ENCODE results near the gene ZFYVE26.

Gene ZFYVE26

DNA sequence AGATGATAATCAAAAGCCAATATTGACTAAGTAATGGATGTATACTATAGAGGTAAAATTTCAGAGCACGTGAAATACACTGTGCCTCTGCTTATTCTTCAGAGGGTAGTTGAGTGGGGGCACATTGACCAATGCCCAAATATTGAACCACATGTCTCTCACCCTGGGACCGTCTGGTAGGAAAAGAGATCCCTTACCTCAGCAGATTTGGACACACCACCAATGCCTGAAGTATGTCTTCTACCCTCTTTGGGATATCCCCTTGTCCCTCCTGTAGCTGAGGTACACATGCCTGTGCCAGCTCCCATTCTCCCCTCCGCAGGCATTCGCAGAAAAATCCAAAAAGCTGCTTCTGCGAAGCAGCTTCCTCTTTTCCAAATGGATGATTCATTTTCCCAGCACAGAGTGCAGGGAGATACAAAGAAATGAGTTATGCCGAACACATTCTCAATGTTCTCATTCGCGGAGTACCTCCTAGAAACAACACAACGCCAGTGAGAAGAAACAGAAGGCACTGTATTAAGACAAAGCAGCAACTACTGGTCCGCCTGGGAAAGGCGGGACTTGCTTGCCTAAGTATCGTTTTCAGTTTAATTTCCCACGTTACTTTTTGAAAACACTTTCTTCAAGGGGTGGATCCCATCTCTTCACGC is 691 bp downstream of the ZFYVE26 start:
- no peak for DNase-seq

DNA sequence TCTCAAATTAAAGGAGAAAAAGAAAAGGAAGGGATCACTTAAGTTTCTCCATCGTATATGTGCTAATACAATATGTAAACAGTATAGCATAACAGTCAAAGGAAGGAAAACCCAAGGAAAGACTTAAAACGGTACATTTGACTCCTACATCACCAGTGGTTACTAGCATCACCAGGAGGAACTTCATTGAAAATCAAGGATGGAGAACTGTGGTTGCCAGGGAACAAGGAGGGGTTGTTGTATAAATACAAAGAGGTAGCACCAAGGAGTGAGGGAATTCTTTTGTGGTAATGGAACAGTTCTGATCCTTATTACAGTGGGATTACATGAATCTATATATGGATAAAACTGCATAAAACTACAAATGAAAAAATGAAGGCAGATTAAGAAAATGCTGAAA is 1.6 kb downstream of the ZFYVE26 start:
- no peak for DNase-seq

DNA sequence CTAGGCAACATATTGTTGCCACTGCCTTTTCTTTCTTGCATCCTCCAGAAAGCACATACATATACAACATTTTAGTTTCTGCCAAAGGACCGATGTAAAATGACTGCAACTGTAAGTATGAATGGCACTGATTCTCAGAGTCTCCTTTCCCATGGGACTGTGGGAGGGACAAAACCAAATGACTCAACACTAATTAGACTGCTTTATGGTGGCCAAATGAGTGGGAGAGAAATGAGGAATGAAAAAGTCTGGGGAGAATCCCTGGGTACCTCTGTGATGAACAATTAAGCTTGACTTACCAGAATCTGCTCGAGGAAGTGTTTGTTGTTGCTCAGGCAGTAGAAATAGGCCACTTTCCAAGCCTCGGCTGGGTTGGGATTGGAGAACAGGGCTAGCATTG is 10.1 kb downstream of the ZFYVE26 start:
- no peak for DNase-seq

DNA sequence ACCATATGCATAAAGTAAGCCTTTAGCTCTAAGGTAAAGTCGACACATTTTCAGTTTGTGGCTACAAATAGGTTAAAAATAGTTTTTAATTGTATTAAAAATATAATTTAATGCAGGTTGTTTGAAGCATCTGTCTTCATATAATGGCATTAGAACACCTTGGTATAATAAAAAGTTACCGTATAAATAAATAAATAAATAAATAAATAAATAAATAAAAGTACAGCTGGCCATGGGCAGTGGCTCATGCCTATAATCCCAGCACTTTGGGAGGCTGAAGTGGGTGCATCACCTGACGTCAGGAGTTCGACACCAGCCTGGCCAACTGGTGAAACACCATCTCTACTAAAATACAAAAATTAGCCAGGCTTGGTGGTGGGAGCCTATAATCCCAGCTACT is 15.6 kb downstream of the ZFYVE26 start:
- no peak for DNase-seq

DNA sequence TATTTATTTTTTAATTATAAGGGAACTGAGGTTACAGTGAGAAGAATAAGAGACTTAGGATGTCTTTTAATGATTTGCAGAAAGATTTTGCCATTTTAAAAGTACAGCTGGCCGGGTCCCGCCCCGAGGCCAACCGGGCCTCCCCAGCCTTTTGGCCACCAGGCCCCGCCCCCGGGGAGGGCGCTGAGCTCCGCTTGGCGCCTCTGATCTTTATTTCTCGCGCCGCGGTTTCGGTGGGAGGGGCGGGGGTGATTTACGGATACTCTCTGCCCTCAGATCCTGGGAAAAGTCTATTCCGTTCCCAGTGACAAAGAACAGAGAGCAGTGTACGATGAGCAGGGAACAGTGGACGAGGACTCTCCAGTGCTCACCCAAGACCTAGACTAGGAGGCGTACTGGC is 17.7 kb downstream of the ZFYVE26 start:
- DNase-seq: no peak

DNA sequence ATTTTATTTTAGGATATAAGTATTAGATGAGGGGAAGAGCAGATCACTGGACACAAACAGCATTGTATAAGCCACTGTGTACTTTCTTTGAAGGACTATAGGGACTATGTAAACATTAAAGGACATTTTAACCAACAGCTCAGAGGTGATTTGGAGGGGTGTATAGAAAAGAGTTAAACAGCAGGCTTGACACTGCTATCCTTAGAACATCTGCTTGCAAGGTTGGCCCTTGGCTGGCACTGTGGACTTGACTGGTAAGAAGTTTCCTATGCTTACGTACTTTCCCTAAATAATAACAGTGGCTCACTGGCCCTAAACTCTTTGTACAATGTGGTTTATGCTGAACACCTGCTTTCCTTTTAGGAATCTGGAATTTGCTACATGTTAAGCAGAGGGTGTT is 28.7 kb downstream of the ZFYVE26 start:
- no peak for DNase-seq

DNA sequence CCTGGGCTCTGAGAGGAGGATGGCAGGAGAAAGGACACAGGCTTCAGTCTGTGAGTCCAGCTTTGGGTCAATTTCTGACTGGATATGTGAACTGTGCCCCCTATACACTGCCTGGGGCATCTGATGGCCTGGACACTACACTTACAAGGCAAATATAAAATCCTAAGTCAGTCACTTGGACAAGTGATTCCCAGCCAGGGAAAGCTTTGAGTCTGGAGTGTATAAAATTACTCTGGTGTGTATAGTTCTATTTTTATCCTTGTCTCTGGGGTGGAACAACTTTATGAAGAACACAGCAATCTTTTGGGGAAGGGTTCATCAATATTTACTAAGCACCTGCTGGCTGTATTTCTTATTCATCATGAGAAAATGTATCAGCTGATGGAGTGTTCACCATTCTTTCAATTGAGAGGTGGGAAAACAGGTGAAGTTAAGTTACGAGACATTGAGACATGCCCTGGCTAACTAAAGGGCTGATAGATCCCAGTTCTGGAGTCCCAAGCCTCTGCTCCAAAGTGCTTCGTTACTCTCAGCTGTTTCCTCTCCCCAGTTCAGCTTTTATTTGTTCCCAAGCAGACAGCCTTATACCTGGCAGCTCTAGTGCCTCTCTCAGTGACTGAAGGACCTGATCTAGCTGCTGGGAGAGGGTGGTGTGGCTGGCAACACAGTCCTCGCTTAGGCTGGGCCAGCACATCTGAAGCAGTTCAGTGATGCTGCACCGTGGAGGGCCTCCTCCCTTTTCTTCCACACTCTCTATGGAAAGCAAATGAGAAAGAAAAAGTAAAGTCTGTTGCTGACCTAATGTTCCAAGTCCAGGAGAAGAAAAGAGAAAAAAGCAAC is 30.9 kb downstream of the ZFYVE26 start:
- DNase-seq: no peak

DNA sequence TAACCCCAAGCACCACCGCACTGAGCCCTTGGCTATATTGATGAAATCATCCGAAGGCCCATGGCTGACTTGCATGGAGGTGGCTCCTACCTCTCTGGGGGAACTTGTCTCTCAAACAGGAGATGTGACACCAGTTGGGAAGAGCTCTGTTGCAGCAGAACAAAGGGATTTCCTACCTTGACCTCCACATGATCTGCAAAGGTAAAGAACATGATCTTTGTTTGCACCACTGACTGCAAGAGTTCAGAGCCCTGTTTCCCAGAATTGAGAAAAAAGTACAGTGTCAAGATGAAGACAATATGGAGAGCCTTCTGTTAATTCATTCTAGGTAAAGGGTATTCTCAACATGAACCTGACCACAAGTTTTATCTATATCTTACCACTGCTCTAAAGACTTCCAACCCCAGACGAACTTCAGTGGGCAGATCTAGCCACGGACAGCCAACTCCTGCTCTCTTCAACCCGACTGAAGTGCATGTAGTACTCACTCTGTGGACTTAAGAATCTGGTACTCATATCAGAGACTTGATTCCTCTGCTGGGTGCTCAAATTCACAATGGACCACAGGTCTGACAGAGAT is 32.1 kb downstream of the ZFYVE26 start:
- DNase-seq: no peak

DNA sequence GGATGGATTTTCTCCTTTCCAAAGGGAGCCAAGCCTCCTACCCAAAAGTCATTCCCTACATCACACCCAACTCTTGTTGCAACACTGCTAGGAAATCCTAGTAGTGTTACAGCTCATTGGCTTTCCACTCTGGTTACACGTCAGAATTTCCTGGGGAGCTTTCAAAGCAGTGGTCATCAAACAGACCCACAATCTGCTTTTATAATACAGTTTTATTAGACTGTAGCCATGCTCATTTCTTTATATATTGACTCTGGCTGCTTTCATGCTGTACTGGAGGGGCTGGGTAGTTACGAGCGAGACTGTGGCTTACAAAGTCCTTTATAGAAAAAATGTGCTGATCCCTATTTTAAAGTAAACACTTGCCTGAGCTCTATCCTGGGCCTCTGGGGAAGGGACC is 34.3 kb downstream of the ZFYVE26 start:
- DNase-seq: no peak

DNA sequence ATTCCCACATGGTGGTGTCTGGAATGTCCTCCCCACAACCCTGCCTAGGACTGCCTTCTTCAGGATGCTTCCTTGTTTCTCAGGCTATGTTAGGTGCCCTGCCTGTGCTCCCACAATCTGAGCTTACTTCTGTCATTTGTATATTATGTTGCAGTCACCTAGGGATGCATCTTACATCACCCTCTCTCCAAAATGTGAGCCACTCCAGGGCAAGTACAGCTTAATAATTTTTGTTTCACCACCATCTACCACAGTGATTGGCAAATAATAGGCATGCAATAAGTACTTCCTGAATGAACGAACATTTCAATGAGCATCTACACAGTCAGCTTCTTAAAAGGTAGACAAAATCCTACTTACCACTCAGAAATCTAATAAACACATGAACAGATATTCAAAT is 37.6 kb downstream of the ZFYVE26 start:
- DNase-seq: no peak

DNA sequence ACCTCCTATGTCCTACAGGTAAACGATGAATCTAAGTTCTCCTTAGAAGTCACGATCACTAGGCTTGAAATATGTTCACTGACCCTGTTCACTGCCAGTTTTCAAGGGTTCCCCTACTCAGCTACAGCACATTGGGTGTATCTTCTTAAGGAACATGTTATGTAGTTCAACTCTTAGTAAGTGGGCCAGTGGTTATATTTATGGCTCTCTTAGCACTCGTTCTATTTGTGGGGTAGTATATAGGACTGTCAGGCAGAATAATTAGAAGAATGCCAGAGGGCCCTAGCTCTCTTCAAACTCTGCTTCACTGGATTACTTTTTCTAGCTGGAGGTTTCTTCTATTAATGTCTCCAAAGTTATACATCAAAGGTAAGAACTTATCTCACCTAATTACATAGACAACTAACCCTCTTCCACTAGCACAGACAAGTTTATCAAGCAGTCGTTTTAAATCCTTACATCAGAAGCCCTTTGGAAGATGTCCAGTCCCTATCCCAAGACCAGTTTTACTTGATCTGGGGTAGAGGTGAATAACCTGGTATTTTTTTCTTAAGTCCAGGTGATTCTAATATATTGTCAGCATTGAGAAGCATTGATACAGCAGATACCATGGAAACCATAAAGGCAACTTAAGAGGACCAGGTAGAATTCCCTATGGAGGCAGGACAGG is 39.6 kb downstream of the ZFYVE26 start:
- no peak for DNase-seq

DNA sequence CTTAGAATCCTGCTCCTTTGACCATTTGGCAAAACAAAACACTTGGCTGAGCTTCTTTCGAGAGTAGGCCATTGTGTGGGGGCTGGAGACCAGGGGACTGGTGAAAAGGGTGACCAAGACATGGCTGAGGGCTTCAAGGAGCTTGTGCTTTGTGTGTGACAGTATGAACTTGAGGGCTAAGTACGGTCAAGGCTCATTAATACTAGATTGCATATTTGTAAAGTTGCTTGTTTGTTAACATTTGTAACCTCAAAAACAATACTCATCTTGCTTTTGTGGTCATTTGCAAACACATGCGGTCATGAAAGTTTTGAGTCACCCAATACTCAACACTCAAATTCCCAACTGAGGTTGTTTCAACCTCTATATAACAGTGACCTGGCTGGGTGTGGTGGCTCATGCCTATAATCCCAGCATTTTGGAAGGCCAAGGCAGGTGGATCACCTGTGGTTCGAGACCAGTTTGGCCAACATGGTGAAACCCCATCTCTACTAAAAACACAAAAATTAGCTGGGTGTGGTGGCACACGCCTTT is 42.5 kb downstream of the ZFYVE26 start:
- DNase-seq: no peak

DNA sequence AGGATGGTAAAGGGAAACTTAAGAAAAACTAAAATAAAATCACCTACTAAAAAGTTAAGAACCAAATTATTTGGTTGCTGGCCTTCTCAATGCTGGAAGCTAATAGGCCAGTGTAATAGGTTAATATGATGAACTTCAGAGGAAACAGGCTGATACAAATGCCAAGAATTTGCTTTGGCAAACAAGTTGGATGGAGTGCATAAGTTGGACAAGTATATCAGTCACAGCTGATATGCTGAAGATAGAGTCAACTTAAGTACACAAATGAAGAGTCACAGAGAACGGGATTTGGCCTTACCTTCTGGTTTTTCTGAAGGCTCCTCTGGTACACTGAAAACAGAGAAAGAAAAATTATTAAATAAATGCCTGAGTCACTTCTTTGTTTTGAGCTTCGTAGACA is 48.2 kb downstream of the ZFYVE26 start:
- no peak for DNase-seq

DNA sequence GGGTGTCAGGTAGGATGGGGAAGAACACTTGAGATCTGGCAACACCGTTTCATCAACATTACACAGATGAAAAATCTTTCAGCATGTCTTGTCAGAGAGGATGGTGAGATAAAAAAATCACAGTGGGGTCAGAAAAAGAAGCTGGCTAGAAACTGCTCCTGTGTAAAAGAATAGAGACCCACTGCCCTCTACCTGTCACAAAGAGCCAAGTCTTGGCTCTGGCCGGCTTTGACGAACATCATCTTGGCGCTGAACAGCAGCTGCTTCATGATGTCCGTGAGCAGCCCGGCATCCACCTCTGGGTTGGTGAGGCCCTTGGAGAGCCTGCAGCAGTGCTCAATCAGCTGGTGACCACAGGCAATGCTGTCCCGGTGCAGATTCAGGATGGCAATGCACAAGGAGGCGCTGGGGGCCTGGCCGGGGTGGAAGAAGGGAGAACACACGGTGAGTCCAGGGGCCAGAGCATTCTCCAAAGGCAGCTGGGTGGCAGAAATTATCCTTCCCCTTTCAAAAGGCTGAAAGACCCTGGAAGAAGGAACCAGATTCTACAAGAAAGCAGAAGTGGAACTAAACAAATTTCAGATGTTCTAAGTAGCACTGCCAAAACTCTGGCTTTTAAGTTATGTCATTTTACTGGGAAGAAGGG is 50.2 kb downstream of the ZFYVE26 start:
- DNase-seq: no peak

DNA sequence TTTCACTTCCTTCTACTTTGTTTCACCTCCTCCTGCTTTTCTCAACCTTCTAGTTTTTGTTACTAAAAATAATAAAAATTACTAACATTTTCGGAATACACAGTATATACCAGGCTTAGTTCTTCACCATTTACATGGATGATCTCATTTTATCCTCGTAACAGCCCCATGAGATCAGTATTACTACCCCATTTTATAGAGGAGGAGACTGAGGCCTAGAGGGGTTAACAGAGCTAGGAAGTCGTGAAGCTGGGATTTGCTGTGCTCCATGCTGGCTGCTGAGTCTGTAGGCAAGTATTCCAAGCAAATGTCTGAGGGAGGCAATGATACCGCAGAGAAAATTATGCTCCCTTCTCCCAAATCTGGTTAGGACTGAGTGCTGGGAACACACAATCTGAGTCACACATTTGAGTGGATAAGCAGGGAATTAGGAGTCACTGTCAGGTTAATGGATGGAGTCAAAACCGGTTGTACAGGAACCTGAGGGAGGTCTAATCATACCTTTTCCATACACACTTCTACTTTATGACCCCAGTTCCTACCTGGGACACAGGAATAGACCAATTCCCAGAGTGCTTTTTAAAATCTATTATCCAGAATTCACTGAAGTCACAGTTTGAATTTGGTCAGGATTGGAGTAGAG is 51.1 kb downstream of the ZFYVE26 start:
- DNase-seq: no peak

DNA sequence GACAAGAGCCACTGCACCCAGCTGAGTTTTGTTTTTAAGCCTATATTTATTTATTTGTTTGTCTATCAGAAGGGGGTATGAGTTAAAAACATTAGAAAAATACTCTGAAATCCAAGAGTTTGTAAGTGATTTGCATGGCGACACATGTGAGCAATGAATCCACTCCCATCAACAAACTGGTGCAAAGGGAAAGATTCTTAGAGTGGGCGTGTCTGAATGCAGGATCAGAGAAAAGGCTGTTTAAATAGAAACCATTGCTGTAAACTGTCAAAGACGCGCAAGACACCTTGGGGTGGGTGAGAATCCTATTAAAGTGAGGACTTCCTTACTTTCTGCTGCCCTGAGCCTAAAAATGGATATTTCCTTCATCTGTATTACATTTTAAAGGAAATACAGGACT is 51.9 kb downstream of the ZFYVE26 start:
- no peak for DNase-seq

DNA sequence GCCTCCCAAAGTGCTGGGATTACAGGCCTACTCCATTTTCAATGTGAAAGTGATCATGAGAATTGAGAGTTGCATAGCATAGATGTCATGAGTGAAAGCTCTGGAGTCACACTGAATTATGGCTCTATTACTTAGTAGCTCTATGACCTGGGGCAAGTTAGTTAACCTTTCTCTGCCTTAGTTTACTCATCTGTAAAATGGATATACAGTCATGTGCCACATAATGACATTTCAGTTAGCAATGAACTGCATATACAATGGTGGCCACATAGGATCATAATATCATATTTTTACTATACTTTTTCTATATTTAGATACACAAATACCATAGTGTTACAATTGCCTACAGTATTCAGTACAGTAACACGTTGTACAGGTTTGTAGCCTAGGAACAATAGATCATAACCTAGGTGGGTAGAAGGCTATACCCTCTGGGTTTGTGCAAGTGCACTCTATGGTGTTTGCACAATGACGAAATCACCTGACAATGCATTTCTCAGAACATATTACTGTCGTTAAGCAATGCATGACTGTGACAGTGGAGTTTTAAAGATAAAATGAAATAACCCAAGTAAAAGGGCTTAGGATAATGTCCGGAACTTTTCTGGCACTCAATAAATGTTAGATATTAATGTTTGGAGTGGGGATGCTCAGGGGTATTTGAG is 53.1 kb downstream of the ZFYVE26 start:
- DNase-seq: no peak

DNA sequence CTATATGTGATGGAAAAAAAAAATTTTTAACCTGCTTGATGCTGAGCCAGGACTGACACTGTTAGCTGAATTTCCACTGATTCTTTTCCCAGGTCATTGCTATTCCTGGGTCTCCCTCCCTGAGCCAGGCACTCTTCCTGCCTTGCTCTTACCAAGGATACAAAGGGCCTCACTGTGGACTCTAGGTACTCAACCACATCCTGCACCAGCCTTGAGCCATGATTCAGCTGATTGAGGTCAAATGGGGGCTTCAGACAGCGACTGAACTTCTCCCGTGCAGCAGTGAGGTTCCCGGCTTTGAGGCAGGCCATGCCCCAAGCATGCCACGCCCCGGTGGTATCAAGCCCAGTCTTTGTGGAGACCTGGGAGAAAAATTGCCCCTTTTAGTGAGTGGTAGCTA is 54.3 kb downstream of the ZFYVE26 start:
- no peak for DNase-seq

DNA sequence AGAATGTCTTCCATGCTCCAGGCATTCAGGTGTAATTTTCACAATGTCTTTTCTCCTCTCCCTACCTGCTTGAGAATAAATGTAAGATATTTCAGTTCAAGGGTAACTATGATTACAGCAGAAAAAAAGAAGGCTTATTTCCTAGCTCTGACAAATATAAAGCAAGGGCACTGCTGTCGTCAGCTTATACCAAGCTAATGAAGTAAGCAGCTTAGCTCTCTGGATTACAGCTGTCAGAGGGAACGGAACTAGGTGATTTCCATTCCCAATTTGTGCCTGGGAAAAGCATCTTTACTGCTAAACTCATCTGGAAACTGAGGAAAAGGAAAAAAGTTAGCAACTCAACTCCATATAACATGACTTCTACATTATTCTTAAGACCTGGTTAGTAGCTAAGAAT is 56.5 kb downstream of the ZFYVE26 start:
- no peak for DNase-seq

DNA sequence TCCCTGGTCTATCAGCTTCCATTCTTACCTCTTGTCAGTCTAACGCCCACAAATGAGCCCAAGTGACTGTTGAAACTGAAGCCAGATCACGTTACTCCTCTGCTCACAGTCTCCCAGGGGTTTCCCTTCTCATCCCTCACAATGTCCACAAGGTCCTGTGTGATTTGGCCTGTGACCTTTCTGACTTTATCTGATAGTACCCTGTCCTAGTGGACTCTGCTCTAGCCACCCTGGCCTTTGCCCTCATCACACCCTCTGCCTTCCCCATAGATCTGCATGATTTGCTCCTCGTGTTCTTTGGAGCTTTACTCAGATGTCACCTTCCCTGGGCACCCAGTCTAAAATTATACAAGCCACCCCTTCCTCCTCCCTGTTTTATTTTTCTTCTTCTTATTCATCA is 59.2 kb downstream of the ZFYVE26 start:
- no peak for DNase-seq

DNA sequence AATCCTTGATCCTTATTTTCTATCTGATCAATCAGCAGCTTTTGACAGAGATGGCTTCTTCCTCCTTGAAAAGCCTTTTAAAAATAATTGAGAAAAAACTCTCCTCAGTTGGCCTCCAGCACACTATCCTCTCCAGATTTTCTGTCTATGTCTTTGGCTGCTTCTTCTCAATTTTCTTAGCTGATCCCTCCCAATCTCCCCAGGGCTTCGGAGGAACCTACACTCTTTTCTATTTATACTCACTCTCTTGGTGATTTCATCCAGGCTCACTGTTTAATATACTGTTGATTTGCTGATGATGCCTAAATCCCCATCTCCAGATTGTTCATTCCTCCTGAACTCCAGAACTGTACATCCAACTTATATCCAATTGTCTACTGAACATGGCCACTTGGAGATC is 59.9 kb downstream of the ZFYVE26 start:
- DNase-seq: no peak

Data from effector CD8-positive, alpha-beta T cell (primary cell).